HEK293T (cell line): ENCODE results near the gene SDS.

Experiments
- CTCF ChIA-PET: fragments of 350-600 bp; formaldehyde crosslinking; extraction: SDS; loops from one replicate; lab custom pipeline; 2021; ENCODE audit warnings: antibody characterized with exemption, inconsistent platforms; lab: Yijun Ruan, JAX
- POLR2A ChIA-PET: fragments of 350-600 bp; formaldehyde crosslinking; extraction: SDS; loops from one replicate; lab custom pipeline; 2020; ENCODE audit warnings: antibody characterized with exemption, inconsistent platforms; lab: Yijun Ruan, JAX
- DNase-seq: peaks from one replicate; pipeline ENCODE4 v3.0.0; 2012; ENCODE audit warnings: mixed read lengths; ENCODE audit errors: extremely low spot score
- ARNT ChIP-seq: fragments of 450-650 bp; IDR thresholded peaks from 2 replicates; pipeline ENCODE4 v1.6.1; 2017; ENCODE audit warnings: mild to moderate bottlenecking
- BHLHE40 ChIP-seq: fragments of 450-650 bp; IDR thresholded peaks from 2 replicates; pipeline ENCODE4 v1.6.1; 2016; ENCODE audit warnings: mild to moderate bottlenecking, moderate library complexity, borderline replicate concordance
- CTBP1 ChIP-seq: fragments of 450-650 bp; IDR thresholded peaks from 2 replicates; pipeline ENCODE4 v1.6.1; 2016; ENCODE audit warnings: borderline replicate concordance
- ELF4 ChIP-seq: fragments of 450-650 bp; IDR thresholded peaks from 2 replicates; pipeline ENCODE4 v1.6.1; 2017; ENCODE audit warnings: antibody characterized with exemption
- FOXA1 ChIP-seq: fragments of 450-650 bp; IDR thresholded peaks from 2 replicates; pipeline ENCODE4 v1.6.1; 2016; ENCODE audit warnings: mild to moderate bottlenecking
- FOXK2 ChIP-seq: fragments of 450-650 bp; IDR thresholded peaks from 2 replicates; pipeline ENCODE4 v1.6.1; 2016; ENCODE audit warnings: mild to moderate bottlenecking
- FOXM1 ChIP-seq: fragments of 450-650 bp; IDR thresholded peaks from 2 replicates; pipeline ENCODE4 v1.6.1; 2017; ENCODE audit warnings: mild to moderate bottlenecking, borderline replicate concordance
- HDGF ChIP-seq: fragments of 450-650 bp; IDR thresholded peaks from 2 replicates; pipeline ENCODE4 v1.6.1; 2017; ENCODE audit warnings: antibody characterized with exemption, borderline replicate concordance
- L3MBTL2 ChIP-seq: fragments of 450-650 bp; conservative IDR thresholded peaks from 2 replicates; pipeline ENCODE4 v1.6.1; 2016; ENCODE audit warnings: mild to moderate bottlenecking
- NFRKB ChIP-seq: fragments of 450-650 bp; IDR thresholded peaks from 2 replicates; pipeline ENCODE4 v1.6.1; 2016; ENCODE audit warnings: mild to moderate bottlenecking, moderate library complexity
- PKNOX1 ChIP-seq: fragments of 450-650 bp; IDR thresholded peaks from 2 replicates; pipeline ENCODE4 v1.6.1; 2016
- SP1 ChIP-seq: fragments of 450-650 bp; IDR thresholded peaks from 2 replicates; pipeline ENCODE4 v1.6.1; 2017
- SUZ12 ChIP-seq: fragments of 450-650 bp; IDR thresholded peaks from 2 replicates; pipeline ENCODE4 v1.6.1; 2016; ENCODE audit warnings: mild to moderate bottlenecking
- TARDBP ChIP-seq: fragments of 450-650 bp; IDR thresholded peaks from 2 replicates; pipeline ENCODE4 v1.6.1; 2016
- ZNF384 ChIP-seq: fragments of 450-650 bp; IDR thresholded peaks from 2 replicates; pipeline ENCODE4 v1.6.1; 2016

The SDS gene

GRCh38 chr12:113351089-113351488 is 52.6 kb downstream of the SDS start:
- TF ChIP-seq BHLHE40 (no peak), L3MBTL2 (no peak), ZNF384 (no peak), NFRKB (no peak), FOXM1 (no peak), PKNOX1 (no peak)
- CTCF ChIA-PET = no interaction called here
- POLR2A ChIA-PET = no interaction called here
- no peak for DNase-seq

DNA sequence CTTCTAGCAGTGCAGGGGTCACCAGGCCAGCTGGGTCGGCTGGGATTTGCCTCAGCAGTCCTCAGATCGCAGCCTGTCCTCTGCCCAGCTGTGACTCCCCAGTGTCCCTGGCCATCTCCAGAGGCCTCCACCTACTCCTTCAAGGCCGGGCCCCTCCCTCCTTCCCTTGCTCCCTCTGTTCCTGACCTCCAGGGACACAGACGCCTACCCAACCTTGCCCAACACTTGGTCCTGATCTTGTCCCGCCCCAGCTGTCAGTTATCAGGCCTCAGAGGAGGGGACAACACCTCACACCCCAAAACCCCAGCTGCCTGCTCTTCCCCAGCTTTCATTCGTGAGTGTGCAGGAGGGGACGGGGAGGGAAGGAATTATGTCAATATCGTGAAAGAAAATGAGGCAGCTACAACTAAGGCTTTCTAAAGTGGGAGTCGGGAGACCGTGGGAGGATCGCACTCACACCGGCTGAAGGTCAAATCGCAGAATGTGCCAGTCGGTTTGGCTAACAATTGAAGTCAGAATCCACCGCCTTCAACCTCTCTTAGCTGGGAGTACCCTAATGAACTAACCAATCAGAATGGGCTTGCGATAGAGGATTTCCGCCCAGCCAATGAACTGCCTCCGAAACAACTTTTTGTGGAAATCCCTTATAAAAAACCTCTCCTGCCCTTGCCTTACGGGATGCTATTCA is 54.7 kb downstream of the SDS start:
- POLR2A ChIA-PET = no interaction called here
- CTCF ChIA-PET = interaction anchor here (1.2 kb wide), 1 partner anchor 76 kb away, joined by 4 read pairs; no protein-coding TSS in a partner anchor
- TF ChIP-seq HDGF (no peak), CTBP1 (no peak), ARNT (no peak), SP1 (no peak)
- DNase-seq = no peak

DNA sequence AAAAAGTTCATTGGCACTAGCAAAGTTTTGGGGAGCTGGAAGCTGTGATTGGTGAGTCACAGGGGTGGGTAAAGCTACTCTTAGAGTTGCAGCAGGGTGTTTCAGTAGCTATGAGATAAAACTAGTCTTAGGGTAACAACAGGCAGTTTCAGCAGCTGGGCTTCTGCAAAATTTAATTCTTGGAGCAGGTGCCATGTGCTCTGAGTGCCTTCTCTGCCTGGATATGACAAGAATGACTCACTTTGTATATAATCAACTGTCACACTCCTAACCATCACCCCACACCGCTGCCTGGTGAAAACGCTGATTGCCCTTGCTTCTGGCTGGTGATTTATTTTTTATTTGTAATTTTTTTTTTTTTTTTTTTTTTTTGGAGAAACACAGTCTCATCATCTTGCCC is 55.8 kb downstream of the SDS start:
- ChIA-PET POLR2A (no interaction called here), CTCF (interaction anchor here (0.7 kb wide), 1 partner anchor 398 kb away, joined by 3 read pairs; no protein-coding TSS in a partner anchor)
- no peak for DNase-seq
- TF ChIP-seq HDGF (no peak), FOXK2 (no peak), TARDBP (no peak), L3MBTL2 (no peak), SP1 (no peak), ELF4 (no peak), BHLHE40 (no peak)

- no peak for TF ChIP-seq ARNT
- no peak for TF ChIP-seq HDGF
- no peak for TF ChIP-seq SUZ12
- TF ChIP-seq SP1 = no peak
- no peak for TF ChIP-seq PKNOX1
- TF ChIP-seq ELF4 = no peak
- no peak for TF ChIP-seq BHLHE40
- TF ChIP-seq NFRKB = no peak
- TF ChIP-seq CTBP1 = no peak
- TF ChIP-seq ZNF384 = no peak
- TF ChIP-seq FOXK2 = no peak
- no peak for TF ChIP-seq L3MBTL2
- DNase-seq = no peak
- CTCF ChIA-PET = interaction anchor here (0.7 kb wide), 1 partner anchor 399 kb away, joined by 3 read pairs; no protein-coding TSS in a partner anchor
- POLR2A ChIA-PET = no interaction called here
These were observed 56.6 kb downstream of the SDS start for GRCh38 chr12:113347107-113347506.

GRCh38 chr12:113346353-113346752 is 57.3 kb downstream of the SDS start:
- ChIA-PET POLR2A (no interaction called here), CTCF (no interaction called here)
- no peak for DNase-seq
- TF ChIP-seq FOXA1 (no peak), TARDBP (no peak), HDGF (no peak), CTBP1 (no peak), ARNT (no peak), ZNF384 (no peak), SP1 (no peak), PKNOX1 (no peak)

- CTCF ChIA-PET = no interaction called here
- POLR2A ChIA-PET = no interaction called here
- no peak for DNase-seq
- no peak for TF ChIP-seq BHLHE40
- TF ChIP-seq FOXA1 = no peak
- no peak for TF ChIP-seq ZNF384
- no peak for TF ChIP-seq PKNOX1
- no peak for TF ChIP-seq ARNT
- no peak for TF ChIP-seq SUZ12
- no peak for TF ChIP-seq L3MBTL2
These were observed 58.4 kb downstream of the SDS start for GRCh38 chr12:113345318-113345717.
